Muscle layer of duodenum (tissue), 2 donors: Measurements from ENCODE around the gene MAP2K5.
"Not testable (repeated sequence)": the region's sequence is repeated elsewhere in the genome, so short reads cannot be mapped to it uniquely, and the experiment has no call there.

Experiments
- H3K27ac ChIP-seq: one replicate; pipeline ENCODE4 v1.7.0; 2013; ENCODE audit warnings: mild to moderate bottlenecking, low read length
- H3K27me3 ChIP-seq: one replicate; pipeline ENCODE4 v1.7.0; 2013; ENCODE audit warnings: low read depth, mild to moderate bottlenecking, control low read depth, low read length
- H3K36me3 ChIP-seq, 2 donors: one replicate each; pipeline ENCODE4 v1.7.0; 2013; ENCODE audit warnings: low read length in 2 of 2, control low read depth in 1 of 2, mild to moderate bottlenecking in 1 of 2; ENCODE audit not compliant: insufficient read depth in 2 of 2, control insufficient read depth in 1 of 2
- H3K4me1 ChIP-seq, 2 donors: one replicate each; pipeline ENCODE4 v1.7.0; 2013; ENCODE audit warnings: low read length in 2 of 2, mild to moderate bottlenecking in 2 of 2, control low read depth in 1 of 2, moderate library complexity in 1 of 2; ENCODE audit not compliant: insufficient read depth in 2 of 2, control insufficient read depth in 1 of 2
- H3K4me3 ChIP-seq, 2 donors: one replicate each; pipeline ENCODE4 v1.7.0; 2013; ENCODE audit warnings: low read length in 2 of 2, low read depth in 1 of 2, mild to moderate bottlenecking in 1 of 2
- H3K9me3 ChIP-seq, 2 donors: one replicate each; pipeline ENCODE4 v1.7.0; 2013; ENCODE audit warnings: low read length in 2 of 2, control low read depth in 1 of 2, mild to moderate bottlenecking in 1 of 2; ENCODE audit not compliant: control insufficient read depth in 1 of 2
- donor health status: healthy.

MAP2K5 gene

GRCh38 chr15:67606742-67607141, 64.2 kb downstream of the MAP2K5 start:
- no peak overlapping the region for H3K4me3 ChIP-seq
- no peak overlapping the region for H3K27ac ChIP-seq
- H3K27me3 ChIP-seq: no peaks in the 10 kb centered on the region
- peaks cover 0 to 6% of the 10 kb centered on the region in 2 donors for H3K36me3 ChIP-seq
- H3K4me1 ChIP-seq: no peaks in the 10 kb centered on the region
- H3K9me3 ChIP-seq: no peaks in the 10 kb centered on the region

GRCh38 chr15:67607329-67607728, 64.8 kb downstream of the MAP2K5 start:
- Histone ChIP-seq H3K9me3 (no peaks in the 10 kb centered on the region), H3K4me3 (no peak overlapping the region), H3K27me3 (no peaks in the 10 kb centered on the region), H3K36me3 (peaks cover 0 to 5% of the 10 kb centered on the region in 2 donors), H3K4me1 (no peaks in the 10 kb centered on the region), H3K27ac (no peak overlapping the region)

DNA sequence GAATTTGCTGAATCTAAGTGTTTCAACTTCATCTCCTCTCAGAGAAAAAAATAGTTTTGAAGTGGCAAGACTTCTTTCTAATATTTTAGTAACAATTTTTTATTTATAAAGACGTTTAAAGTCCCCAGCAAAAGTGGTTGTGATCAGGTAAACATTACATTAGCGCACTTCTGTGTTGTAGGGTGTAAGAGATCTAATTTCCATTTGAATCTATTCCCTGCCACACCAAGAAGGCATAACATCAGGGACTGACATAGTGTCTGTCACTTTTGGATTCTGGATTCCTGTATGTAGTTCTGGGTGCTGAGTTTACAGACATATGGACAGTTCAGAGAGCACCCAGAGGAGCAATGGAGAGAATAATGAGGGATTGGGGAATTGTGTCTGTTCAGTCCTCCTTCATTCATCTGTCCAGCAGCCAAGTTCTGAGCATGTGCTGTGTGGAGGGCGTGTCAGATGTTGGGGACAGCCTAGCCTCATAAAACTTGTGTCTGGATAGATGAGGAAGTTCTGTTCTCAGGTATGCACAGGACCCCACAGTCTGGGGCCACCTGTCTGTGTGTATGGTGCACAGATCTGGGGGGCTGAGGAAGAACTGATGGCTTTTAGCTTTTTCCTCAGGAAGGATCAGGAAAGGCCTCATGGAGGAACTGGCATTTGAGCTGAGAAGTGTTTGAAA, 65.6 kb downstream of the MAP2K5 start:
- Histone ChIP-seq H3K27ac (no peak overlapping the region), H3K4me3 (no peak overlapping the region), H3K9me3 (no peaks in the 10 kb centered on the region), H3K4me1 (no peaks in the 10 kb centered on the region), H3K27me3 (no peaks in the 10 kb centered on the region), H3K36me3 (peaks cover 0 to 5% of the 10 kb centered on the region in 2 donors)

GRCh38 chr15:67608638-67608959, 66.1 kb downstream of the MAP2K5 start:
- H3K27me3 ChIP-seq: no peaks in the 10 kb centered on the region
- no peaks in the 10 kb centered on the region for H3K4me1 ChIP-seq
- peaks cover 0 to 5% of the 10 kb centered on the region in 2 donors for H3K36me3 ChIP-seq
- no peak overlapping the region for H3K27ac ChIP-seq
- no peak overlapping the region for H3K4me3 ChIP-seq
- H3K9me3 ChIP-seq: no peaks in the 10 kb centered on the region

DNA sequence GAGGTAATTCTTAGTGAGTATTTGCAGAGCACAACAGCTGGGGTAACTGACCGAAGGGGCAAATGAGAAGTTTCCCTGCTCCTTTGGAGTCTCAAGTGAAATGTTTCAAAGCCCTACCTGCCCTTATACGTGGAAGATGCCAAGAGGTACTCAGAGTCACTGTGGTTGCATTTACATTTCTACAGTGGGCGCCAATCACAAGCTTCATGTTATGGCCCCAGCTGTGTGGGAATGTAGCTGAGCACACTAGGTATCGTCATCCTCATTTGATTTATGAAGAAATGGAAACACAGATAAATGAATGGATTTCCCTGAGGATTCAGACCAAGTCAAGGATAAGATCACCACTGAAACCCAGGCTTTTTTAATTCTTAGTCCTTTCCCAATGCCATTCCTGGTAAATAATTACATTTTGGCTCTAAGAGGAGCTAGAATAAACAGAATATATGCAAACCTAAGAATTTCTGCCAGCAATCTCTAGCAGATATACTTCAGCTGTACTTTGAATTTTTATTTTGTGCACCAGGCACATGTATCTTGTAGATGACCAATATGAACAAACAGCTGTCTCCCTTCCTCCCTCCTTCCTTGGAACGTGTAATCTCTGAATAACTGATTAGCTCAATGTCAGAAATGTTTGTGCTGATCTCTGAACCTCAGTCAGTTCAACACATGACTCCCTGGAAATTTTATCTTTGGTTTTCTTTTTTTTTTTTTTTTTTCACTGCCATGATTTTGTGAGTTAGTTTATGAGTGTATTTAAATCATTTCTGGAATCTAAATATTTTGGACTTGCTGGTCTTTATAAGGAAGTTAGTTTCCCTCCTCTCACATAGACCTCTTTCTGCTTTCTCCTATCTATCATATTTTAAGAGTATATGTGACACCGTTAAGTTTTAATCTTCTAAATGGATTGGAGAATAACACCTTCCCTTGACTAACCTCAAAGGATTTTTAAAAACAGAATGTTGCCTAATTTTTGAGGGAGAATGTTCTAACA, 69.2 kb downstream of the MAP2K5 start:
- Histone ChIP-seq H3K27me3 (no peaks in the 10 kb centered on the region), H3K36me3 (no peaks in the 10 kb centered on the region), H3K9me3 (no peaks in the 10 kb centered on the region), H3K27ac (no peak overlapping the region), H3K4me1 (no peaks in the 10 kb centered on the region), H3K4me3 (no peak overlapping the region)

DNA sequence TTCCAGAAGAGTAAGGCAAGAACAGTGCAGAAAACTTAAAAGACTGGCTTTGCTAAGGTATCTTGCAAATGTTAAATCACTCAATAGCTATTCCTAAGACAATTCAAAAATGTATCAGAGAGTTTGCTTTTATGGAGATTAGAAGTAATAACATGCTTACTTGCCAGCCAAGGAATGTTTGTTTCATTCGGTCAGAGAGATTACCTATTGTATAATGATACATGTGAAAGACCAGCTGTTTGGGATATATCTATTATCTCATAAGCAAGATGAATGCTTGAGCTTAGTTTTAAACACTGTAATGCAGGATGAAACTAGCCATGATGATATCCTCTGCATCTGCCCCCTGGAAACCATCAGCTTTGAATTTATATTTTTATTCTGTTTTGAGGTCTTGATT, 70.7 kb downstream of the MAP2K5 start:
- Histone ChIP-seq H3K4me1 (no peaks in the 10 kb centered on the region), H3K27me3 (no peaks in the 10 kb centered on the region), H3K9me3 (no peaks in the 10 kb centered on the region), H3K4me3 (no peak overlapping the region), H3K27ac (no peak overlapping the region), H3K36me3 (no peaks in the 10 kb centered on the region)

- Histone ChIP-seq H3K27me3 (no peaks in the 10 kb centered on the region), H3K36me3 (no peaks in the 10 kb centered on the region), H3K4me1 (no peaks in the 10 kb centered on the region), H3K9me3 (no peaks in the 10 kb centered on the region), H3K4me3 (no peak overlapping the region), H3K27ac (no peak overlapping the region)
Measured at GRCh38 chr15:67613708-67614107, 71.2 kb downstream of the MAP2K5 start.

DNA sequence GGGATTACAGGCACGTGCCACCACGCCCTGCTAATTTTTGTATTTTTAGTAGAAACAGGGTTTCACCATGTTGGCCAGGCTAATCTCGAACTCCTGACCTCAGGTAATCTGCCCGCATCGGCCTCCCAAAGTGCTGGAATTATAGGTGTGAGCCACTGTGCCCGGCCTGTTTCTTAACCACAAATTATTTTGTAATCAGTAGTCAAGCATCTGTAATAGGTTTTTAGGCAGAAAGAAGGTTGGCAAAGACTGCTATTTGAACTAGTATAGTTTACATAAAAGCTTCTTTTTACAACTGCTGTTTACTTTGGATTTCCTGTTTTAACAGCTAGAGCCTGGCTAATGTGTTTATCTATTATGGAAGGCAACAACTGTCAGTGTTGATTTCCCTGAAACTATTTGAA, 72.6 kb downstream of the MAP2K5 start:
- H3K36me3 ChIP-seq, H3K4me3 ChIP-seq, H3K27ac ChIP-seq, H3K27me3 ChIP-seq, H3K9me3 ChIP-seq, H3K4me1 ChIP-seq: not testable (repeated sequence)

GRCh38 chr15:67618297-67618696, 75.8 kb downstream of the MAP2K5 start:
- H3K36me3 ChIP-seq: no peaks in the 10 kb centered on the region
- no peak overlapping the region for H3K4me3 ChIP-seq
- H3K27ac ChIP-seq: no peak overlapping the region
- no peaks in the 10 kb centered on the region for H3K9me3 ChIP-seq
- no peaks in the 10 kb centered on the region for H3K27me3 ChIP-seq
- H3K4me1 ChIP-seq: no peaks in the 10 kb centered on the region

DNA sequence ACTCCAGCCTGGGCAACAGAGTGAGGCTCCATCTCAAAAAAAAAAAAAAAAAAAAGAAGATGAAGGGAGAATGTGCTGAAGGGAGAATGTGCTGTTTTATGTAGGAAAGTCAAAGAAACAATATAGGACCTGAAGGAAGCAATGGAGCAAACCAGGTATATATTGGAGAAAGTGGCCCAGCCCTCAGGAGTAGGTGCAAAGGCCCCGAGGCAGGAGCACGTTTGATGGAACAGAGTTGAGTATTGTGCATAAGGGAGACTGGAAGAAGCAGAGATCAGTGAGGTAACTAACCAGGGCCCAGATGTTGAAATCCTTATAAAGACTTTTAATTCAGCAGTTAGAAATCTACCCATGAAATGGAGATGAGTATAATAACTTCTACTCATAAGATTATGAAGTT, 79.6 kb downstream of the MAP2K5 start:
- H3K27me3 ChIP-seq: no peaks in the 10 kb centered on the region
- no peak overlapping the region for H3K4me3 ChIP-seq
- H3K9me3 ChIP-seq: no peaks in the 10 kb centered on the region
- no peak overlapping the region for H3K27ac ChIP-seq
- H3K4me1 ChIP-seq: no peaks in the 10 kb centered on the region
- H3K36me3 ChIP-seq: peaks cover 0 to 2% of the 10 kb centered on the region in 2 donors

DNA sequence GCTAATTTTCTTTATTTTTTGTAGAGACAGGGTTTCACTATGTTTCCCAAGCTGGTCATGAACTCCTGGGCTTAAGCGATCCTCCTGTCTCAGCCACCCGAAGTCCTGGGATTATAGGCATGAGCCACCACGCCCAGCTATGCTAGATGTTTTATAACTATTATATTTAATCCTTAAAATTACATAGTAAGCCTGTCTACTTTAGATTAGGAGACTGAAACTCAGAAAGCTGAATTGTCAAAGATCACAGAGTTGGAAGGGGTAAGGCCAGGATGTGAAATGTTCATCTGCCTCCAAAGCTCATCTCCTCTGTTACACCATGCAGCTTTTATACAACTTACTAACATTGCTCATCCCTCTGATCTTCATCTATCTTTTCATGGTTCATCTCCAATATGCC, 89.8 kb downstream of the MAP2K5 start:
- Histone ChIP-seq H3K4me1 (no peaks in the 10 kb centered on the region), H3K27ac (no peak overlapping the region), H3K9me3 (no peaks in the 10 kb centered on the region), H3K4me3 (no peak overlapping the region), H3K36me3 (peaks cover 4 to 20% of the 10 kb centered on the region in 2 donors), H3K27me3 (no peaks in the 10 kb centered on the region)
